NCI-H1930 (cell line): ENCODE measurements around the gene E2F1.
"Not testable (repeated sequence)": the region's sequence is repeated elsewhere in the genome, so short reads cannot be mapped to it uniquely, and the experiment has no call there.

Experiments used
- DNase-seq, 2 experiments: peaks; one replicate each; lab custom pipeline; 2025; lab: John Stamatoyannopoulos, UW

Gene E2F1

GRCh38 chr20:33710681-33711445 is 24.7 kb upstream of the E2F1 start:
- no peak for DNase-seq

- DNase-seq: no peak
These were observed 23.8 kb upstream of the E2F1 start for GRCh38 chr20:33709905-33710541.

- DNase-seq: no peak
These were observed 23.2 kb upstream of the E2F1 start for GRCh38 chr20:33709398-33709797.

- no peak for DNase-seq
These were observed 21.5 kb upstream of the E2F1 start for GRCh38 chr20:33707668-33708067.

- no peak for DNase-seq
These were observed 18.2 kb upstream of the E2F1 start for GRCh38 chr20:33704197-33704924.

- no peak for DNase-seq
These were observed 17.4 kb upstream of the E2F1 start for GRCh38 chr20:33703498-33704137.

GRCh38 chr20:33702861-33703260 is 16.7 kb upstream of the E2F1 start:
- no peak for DNase-seq

- no peak for DNase-seq
These were observed 15.7 kb upstream of the E2F1 start for GRCh38 chr20:33701629-33702450.

- DNase-seq: not testable (repeated sequence)
These were observed 14.7 kb upstream of the E2F1 start for GRCh38 chr20:33700696-33701441.

- DNase-seq: not testable (repeated sequence)
These were observed 12.8 kb upstream of the E2F1 start for GRCh38 chr20:33698966-33699365.

- DNase-seq: no peak
These were observed 10.9 kb upstream of the E2F1 start for GRCh38 chr20:33697129-33697528.

GRCh38 chr20:33696448-33696847 is 10.3 kb upstream of the E2F1 start:
- no peak for DNase-seq

GRCh38 chr20:33694639-33695012 is 8.4 kb upstream of the E2F1 start:
- DNase-seq: no peak

- DNase-seq: no peak
These were observed 7.8 kb upstream of the E2F1 start for GRCh38 chr20:33693741-33694638.

GRCh38 chr20:33693289-33693688 is 7.1 kb upstream of the E2F1 start:
- DNase-seq: no peak

GRCh38 chr20:33689973-33690372 is 3.8 kb upstream of the E2F1 start:
- DNase-seq: no peak

GRCh38 chr20:33689493-33689892 is 3.3 kb upstream of the E2F1 start:
- DNase-seq: no peak

- no peak for DNase-seq
These were observed 2.8 kb upstream of the E2F1 start for GRCh38 chr20:33688938-33689424.
